ENCODE data around the gene ANGPTL2. TPM values are rescaled to one million over a fixed set of nuclear protein-coding genes. Genes with fewer than 3 reads are reported as not detected.

Gene ANGPTL2
- total and polyA plus RNA-seq, 7 donors = 8.9 to 208 (median 15.0) TPM

DNA sequence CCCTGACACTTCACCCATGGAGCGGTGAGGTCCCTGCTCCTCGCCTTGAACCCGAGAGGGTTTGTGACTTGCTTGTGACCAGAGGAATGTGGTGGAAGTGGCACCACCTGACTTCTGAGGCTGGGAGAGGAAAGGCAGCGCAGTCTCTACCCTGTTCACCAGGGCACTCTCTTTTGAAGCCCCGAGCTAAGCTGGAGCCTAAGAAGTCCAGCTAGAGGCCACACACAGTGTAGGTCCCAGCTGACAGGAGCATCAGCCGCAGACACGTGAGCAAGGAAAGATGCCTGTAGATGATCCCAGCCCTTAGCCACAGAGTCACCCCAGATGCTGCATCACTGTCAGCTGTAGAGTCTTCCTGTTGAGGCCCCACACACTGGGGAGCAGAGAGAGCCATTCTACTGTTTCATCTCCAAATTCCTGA lies 1.7 kb upstream of the ANGPTL2 start:
- intact Hi-C loops (cut with DNase I) = loop anchor here in 1 of 2 donors (5.0 kb wide), 4 partner anchors 67 to 157 kb away; no protein-coding TSS in a partner anchor
- DNase-seq (peak in 1 of 2 donors; percentile 26), ATAC-seq (no peak)
- Histone ChIP-seq H3K9me3 (no peaks in the 10 kb centered on the region), H3K4me1 (peaks cover 24% of the 10 kb centered on the region), H3K27ac (peak overlapping the region; percentile 92), H3K4me3 (no peak overlapping the region), H3K36me3 (ENCODE audit: insufficient read depth in 1 of 2, low read depth in 1 of 2) (peaks cover 0 to 12% of the 10 kb centered on the region in 2 donors), H3K27me3 (ENCODE audit: insufficient read depth in 3 of 3, low read length in 2 of 3) (no peaks in the 10 kb centered on the region)
- WGBS, 3 donors = 93 to 97% (median 96%) methylated on average over 7 of the region's 7 CpGs
- TF ChIP-seq, protein P1, sequence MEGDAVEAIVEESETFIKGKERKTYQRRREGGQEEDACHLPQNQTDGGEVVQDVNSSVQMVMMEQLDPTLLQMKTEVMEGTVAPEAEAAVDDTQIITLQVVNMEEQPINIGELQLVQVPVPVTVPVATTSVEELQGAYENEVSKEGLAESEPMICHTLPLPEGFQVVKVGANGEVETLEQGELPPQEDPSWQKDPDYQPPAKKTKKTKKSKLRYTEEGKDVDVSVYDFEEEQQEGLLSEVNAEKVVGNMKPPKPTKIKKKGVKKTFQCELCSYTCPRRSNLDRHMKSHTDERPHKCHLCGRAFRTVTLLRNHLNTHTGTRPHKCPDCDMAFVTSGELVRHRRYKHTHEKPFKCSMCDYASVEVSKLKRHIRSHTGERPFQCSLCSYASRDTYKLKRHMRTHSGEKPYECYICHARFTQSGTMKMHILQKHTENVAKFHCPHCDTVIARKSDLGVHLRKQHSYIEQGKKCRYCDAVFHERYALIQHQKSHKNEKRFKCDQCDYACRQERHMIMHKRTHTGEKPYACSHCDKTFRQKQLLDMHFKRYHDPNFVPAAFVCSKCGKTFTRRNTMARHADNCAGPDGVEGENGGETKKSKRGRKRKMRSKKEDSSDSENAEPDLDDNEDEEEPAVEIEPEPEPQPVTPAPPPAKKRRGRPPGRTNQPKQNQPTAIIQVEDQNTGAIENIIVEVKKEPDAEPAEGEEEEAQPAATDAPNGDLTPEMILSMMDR (IDR thresholded peaks at IDR 0.05) = no peak

DNA sequence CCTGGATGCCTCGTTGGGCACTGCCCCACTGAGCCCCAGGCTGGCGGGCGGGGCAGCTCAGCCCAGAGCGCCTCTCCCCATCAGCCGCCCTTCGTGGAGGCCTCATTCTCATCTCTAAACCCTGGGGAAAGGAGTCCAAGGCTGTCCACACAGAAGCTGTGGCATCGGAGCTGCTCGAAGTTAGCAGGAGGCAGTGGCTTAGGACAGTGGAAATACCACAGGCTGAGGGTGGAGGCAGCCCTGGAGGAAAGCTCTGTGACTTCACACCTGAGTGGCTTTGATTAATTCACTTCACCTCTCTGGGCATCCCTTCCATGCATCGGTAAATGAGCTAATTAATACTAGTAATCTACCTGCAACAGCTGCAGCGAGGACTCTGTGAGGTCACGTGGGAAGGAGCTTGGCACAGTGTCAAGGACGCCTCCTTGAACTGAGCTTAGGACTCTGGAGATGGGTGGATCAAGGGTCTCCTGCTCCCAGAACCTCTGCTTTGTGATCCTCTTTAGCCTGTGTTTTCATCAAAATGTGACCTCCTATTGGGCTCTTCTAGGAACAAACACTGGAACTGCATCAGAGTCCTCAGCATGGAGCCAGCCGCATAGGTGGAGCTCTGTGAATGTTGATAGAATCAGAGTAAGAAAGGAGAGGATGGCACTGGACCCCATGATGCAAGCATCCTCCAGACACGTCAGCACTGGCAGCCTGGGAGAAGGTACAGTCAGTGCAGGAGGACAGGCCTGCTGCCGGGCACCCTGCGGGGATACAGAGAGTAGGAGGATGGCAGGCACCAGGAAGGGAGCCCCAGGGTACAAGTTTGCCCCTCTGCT lies 842 bp upstream of the ANGPTL2 start:
- ATAC-seq = peak in 1 of 4 donors; percentile 2
- DNase-seq = peak in 1 of 2 donors; percentile 62
- H3K4me3 ChIP-seq = peak overlapping the region; percentile 91

GRCh38 chr9:127121628-127122175 lies 733 bp downstream of the ANGPTL2 start:
- peak in 3 of 4 donors; percentile 3 to 40 (median 8) for ATAC-seq
- H3K27ac ChIP-seq = peak overlapping the region; percentile 92
- TF ChIP-seq, protein P1 (IDR thresholded peaks at IDR 0.05) = no peak
- peak in 1 of 2 donors; percentile 61 for DNase-seq
- 18 to 24% (median 23%) methylated on average over 20 of the region's 20 CpGs for WGBS, 3 donors
- H3K4me1 ChIP-seq = peaks cover 42% of the 10 kb centered on the region
- H3K36me3 ChIP-seq (ENCODE audit: insufficient read depth in 1 of 2, low read depth in 1 of 2) = peaks cover 0 to 23% of the 10 kb centered on the region in 2 donors
- H3K9me3 ChIP-seq = no peaks in the 10 kb centered on the region
- H3K4me3 ChIP-seq = peak overlapping the region; percentile 91
- intact Hi-C loops (cut with DNase I) = loop anchor here in 1 of 2 donors (5.0 kb wide), 4 partner anchors 64 to 154 kb away; no protein-coding TSS in a partner anchor
- H3K27me3 ChIP-seq (ENCODE audit: insufficient read depth in 3 of 3, low read length in 2 of 3) = no peaks in the 10 kb centered on the region

More for the DNA sequence above, 842 bp upstream of the ANGPTL2 start:
- intact Hi-C loops (cut with DNase I) = loop anchor here in 1 of 2 donors (5.0 kb wide), 4 partner anchors 66 to 156 kb away; no protein-coding TSS in a partner anchor
- H3K27ac ChIP-seq = peak overlapping the region; percentile 92
- 24 to 34% (median 25%) methylated on average over 16 of the region's 16 CpGs for WGBS, 3 donors
- TF ChIP-seq, protein P1 (IDR thresholded peaks at IDR 0.05) = no peak
- no peaks in the 10 kb centered on the region for H3K9me3 ChIP-seq
- peaks cover 0 to 20% of the 10 kb centered on the region in 2 donors for H3K36me3 ChIP-seq (ENCODE audit: insufficient read depth in 1 of 2, low read depth in 1 of 2)
- H3K27me3 ChIP-seq (ENCODE audit: insufficient read depth in 3 of 3, low read length in 2 of 3) = no peaks in the 10 kb centered on the region
- peaks cover 26% of the 10 kb centered on the region for H3K4me1 ChIP-seq

DNA sequence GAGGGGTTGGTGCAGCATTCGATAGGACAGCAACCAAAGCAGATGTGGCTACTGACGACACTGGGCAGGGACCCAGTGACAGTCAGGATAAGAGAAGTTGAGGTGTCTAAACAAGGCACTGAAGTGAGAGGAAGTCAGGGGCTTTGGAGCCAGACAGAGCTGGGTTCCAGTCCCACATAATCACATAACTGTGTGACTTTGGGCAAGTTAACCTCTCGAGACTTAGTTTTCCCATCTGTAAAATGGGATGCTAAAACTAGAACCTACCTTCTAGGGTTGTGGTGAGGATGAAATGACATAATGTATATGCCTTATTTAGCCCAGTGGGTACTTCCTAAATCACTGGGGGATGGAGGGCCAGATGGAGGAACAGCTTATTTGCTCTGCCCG lies 3.1 kb downstream of the ANGPTL2 start:
- Histone ChIP-seq H3K36me3 (ENCODE audit: insufficient read depth in 1 of 2, low read depth in 1 of 2) (peaks cover 0 to 28% of the 10 kb centered on the region in 2 donors), H3K4me3 (peak overlapping the region; percentile 91), H3K4me1 (peaks cover 66% of the 10 kb centered on the region), H3K27me3 (ENCODE audit: insufficient read depth in 3 of 3, low read length in 2 of 3) (no peaks in the 10 kb centered on the region), H3K9me3 (no peaks in the 10 kb centered on the region), H3K27ac (peak overlapping the region; percentile 92)
- ATAC-seq = no peak
- TF ChIP-seq, protein P1 (IDR thresholded peaks at IDR 0.05) = no peak
- WGBS, 3 donors = 80 to 86% (median 83%) methylated on average over 4 of the region's 4 CpGs
- no peak for DNase-seq
- intact Hi-C loops (cut with DNase I) = no loop called here

Measured in psoas muscle (tissue), 8 donors.